Astrocyte (in vitro differentiated cells and primary cell): ENCODE results near the gene TNFAIP2.

ENCODE experiments used
- CTCF ChIP-seq: IDR thresholded peaks from 2 replicates; pipeline ENCODE4 v1.5.1; 2011; ENCODE audit warnings: low read depth, mild to moderate bottlenecking, inconsistent platforms, low read length, moderate library complexity; ENCODE audit not compliant: insufficient read depth
- EZH2 ChIP-seq: IDR thresholded peaks from 2 replicates; pipeline ENCODE4 v1.6.1; 2012; ENCODE audit warnings: mild to moderate bottlenecking, low read length, inconsistent platforms; ENCODE audit not compliant: insufficient read depth

- TF ChIP-seq CTCF (no peak), EZH2 (no peak)
These were observed 1.3 kb downstream of the TNFAIP2 start for GRCh38 chr14:103124501-103125001.
